GM18511 (cell line): ENCODE results near the gene KRT31.
"Not testable (repeated sequence)": the region's sequence is repeated elsewhere in the genome, so short reads cannot be mapped to it uniquely, and the experiment has no call there.

ENCODE experiments used
- ATAC-seq: cut with Tn5 transposase; IDR thresholded peaks from one replicate; pipeline ENCODE4 v1.9.1; 2021; ENCODE audit warnings: mild to moderate bottlenecking, moderate library complexity; ENCODE audit not compliant: unreplicated experiment

Gene KRT31

DNA sequence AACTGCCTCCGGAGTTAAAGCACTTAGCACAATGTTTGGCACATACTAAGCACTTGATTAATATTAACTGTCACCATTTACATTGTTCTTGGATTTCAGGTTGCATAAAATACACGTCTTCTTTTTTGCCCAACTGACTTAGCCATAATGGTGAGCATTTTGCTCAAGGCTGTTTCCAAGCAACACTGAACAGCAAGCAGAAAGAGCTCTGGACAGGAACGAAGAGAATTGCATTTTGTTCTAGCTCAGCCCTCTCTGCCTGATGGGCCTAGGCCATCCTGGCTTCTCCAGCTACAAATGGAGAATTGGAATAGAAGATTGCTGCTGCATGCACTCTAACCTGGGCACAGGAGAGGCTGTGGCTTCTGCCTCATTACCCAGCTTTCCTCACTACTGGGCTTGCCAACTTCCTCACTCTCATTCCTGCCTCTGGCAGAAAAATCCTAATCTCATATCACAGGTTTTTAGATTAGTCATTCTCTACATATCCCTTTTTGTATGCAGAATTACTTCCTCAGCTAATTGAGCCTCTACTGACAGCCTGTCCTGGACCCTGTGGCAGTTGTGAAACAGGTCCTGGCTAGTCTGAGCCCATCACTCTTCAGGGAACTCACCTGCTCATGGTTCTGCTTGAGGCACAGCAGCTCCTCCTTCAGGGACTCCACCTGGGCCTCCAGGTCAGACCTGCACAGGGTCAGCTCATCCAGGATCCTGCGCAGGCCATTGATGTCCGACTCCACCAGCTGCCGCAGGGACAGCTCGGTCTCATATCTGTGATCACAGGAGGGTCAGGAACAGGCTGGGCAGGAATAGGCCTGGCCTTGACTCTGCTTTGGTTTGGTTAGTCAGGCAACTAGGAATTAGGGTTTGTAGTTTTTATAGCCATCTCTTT is 49.3 kb downstream of the KRT31 start:
- no peak for ATAC-seq

DNA sequence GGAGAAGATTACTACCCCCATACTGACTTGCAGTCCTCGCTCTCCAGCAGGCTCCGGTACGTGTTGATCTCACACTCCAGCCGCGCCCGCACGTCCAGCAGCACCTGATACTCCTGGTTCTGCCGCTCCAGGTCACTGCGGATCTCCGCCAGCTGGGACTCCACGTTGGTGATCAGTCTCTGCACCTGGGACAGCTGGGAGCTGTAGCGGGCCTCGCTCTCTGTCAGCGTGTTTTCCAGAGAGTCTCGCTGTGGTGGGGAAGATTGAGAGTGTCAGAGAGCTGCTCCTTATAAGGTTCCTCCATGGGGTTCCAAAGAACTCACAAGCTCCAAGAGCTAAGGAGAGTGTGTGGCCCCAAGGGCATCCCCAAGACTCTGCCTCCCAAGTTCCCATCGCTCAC is 51.0 kb downstream of the KRT31 start:
- not testable (repeated sequence) for ATAC-seq

DNA sequence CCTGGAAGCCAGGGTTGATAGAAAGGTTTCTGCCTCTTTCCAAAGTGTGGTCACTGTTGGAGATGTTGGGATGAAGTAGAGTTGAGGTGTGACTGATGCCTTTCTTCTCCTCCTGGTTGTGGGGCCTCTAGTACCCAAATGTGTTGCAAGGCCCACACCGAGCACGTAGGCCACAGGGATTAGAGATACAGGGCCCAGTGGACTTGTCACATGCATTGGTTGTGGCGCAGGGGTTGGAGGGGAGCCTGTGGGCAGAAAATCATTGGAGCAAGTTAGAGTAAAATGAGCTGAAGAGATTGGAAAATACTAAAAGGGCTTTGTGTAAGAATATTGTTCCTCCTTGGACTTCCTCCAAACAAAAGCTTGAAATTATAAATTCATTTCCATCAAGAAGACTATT is 51.4 kb downstream of the KRT31 start:
- no peak for ATAC-seq
